Bronchial epithelial cell (primary cell): ENCODE data around the gene ZFY. TPM values are rescaled to one million over a fixed set of nuclear protein-coding genes. Genes with fewer than 3 reads are reported as not detected.
"Not testable (repeated sequence)": the region's sequence is repeated elsewhere in the genome, so short reads cannot be mapped to it uniquely, and the experiment has no call there.

Experiments used
- DNase-seq: peaks from one replicate; pipeline ENCODE4 v3.0.0-alpha.2; 2010; ENCODE audit warnings: low read depth
- FAIRE-seq: peaks from 2 replicates; lab custom pipeline; 2011; peaks lifted over from hg19 to GRCh38; lab: Jason Lieb, UNC
- H3K27me3 ChIP-seq: 2 replicates; pipeline ENCODE4 v1.5.1; 2011; ENCODE audit warnings: low read length; ENCODE audit not compliant: control insufficient read depth, insufficient read depth
- H3K36me3 ChIP-seq: 2 replicates; pipeline ENCODE4 v1.5.1; 2011; ENCODE audit warnings: low read length; ENCODE audit not compliant: control insufficient read depth, insufficient read depth
- H3K4me3 ChIP-seq: 2 replicates; pipeline ENCODE4 v1.5.1; 2011; ENCODE audit warnings: mild to moderate bottlenecking, low read depth, low read length, control low read depth
- CTCF ChIP-seq: IDR thresholded peaks from 2 replicates; pipeline ENCODE4 v1.5.1; 2011; ENCODE audit warnings: mild to moderate bottlenecking, moderate library complexity, low read length, control low read depth, inconsistent platforms; ENCODE audit not compliant: insufficient read depth, severe bottlenecking
- total RNA-seq: library from RNA; depleted of rRNA; stranded (reverse); fragments of >200 nt; gene quantifications from 2 replicates; pipeline ENCODE4 v1.2.1, GENCODE V29; 2014

The ZFY gene
- total RNA-seq, 1 donor from 2014 or later = 17.4 TPM

- peak; percentile 37 for DNase-seq
- no peak for FAIRE-seq
- Histone ChIP-seq H3K36me3 (peaks cover 2% of the 10 kb centered on the region), H3K4me3 (no peak overlapping the region), H3K27me3 (no peaks in the 10 kb centered on the region)
- TF ChIP-seq CTCF = no peak
These were observed 38.0 kb downstream of the ZFY start for GRCh38 chrY:2973110-2973751.

GRCh38 chrY:2979283-2979682, 44.1 kb downstream of the ZFY start:
- Histone ChIP-seq H3K4me3 (no peak overlapping the region), H3K36me3 (peaks cover 2% of the 10 kb centered on the region), H3K27me3 (no peaks in the 10 kb centered on the region)
- DNase-seq (no peak), FAIRE-seq (no peak)
- TF ChIP-seq CTCF = no peak

GRCh38 chrY:2984491-2984890, 49.3 kb downstream of the ZFY start:
- Histone ChIP-seq H3K36me3 (no peaks in the 10 kb centered on the region), H3K27me3 (no peaks in the 10 kb centered on the region), H3K4me3 (no peak overlapping the region)
- FAIRE-seq (no peak), DNase-seq (no peak)
- no peak for TF ChIP-seq CTCF

GRCh38 chrY:2987178-2987577, 52.0 kb downstream of the ZFY start:
- not testable (repeated sequence) for H3K27me3 ChIP-seq, FAIRE-seq, H3K36me3 ChIP-seq, H3K4me3 ChIP-seq, DNase-seq

GRCh38 chrY:2997369-2997768, 62.2 kb downstream of the ZFY start:
- not testable (repeated sequence) for H3K36me3 ChIP-seq, FAIRE-seq, DNase-seq, H3K27me3 ChIP-seq, H3K4me3 ChIP-seq

GRCh38 chrY:3002190-3002589, 67.0 kb downstream of the ZFY start:
- FAIRE-seq (no peak), DNase-seq (peak; percentile 60)
- H3K27me3 ChIP-seq = no peaks in the 10 kb centered on the region
- no peak overlapping the region for H3K4me3 ChIP-seq
- TF ChIP-seq CTCF = no peak
- H3K36me3 ChIP-seq = no peaks in the 10 kb centered on the region
